HL-60/S4 treated with retinoic acid at 250 ng/mL for 4 days and 3 days (cell line): ENCODE data around the gene FRAT2.
"Not testable (repeated sequence)": the region's sequence is repeated elsewhere in the genome, so short reads cannot be mapped to it uniquely, and the experiment has no call there.

Experiments used
- in situ Hi-C: fragments of 300-500 bp; cut with MboI; formaldehyde crosslinking; loops from 2 replicates; pipeline ENCODE4 v1.7.0; 2022; ENCODE audit warnings: low sequenced_read_pairs

FRAT2 gene

GRCh38 chr10:97292097-97292861 lies 42.2 kb downstream of the FRAT2 start, which contains the start of gene ARHGAP19:
TSS of gene ARHGAP19 (minus strand) at chr10:97292637. CDS start at chr10:97292627, 10 bp downstream.
- in situ Hi-C loops: no loop called here

DNA sequence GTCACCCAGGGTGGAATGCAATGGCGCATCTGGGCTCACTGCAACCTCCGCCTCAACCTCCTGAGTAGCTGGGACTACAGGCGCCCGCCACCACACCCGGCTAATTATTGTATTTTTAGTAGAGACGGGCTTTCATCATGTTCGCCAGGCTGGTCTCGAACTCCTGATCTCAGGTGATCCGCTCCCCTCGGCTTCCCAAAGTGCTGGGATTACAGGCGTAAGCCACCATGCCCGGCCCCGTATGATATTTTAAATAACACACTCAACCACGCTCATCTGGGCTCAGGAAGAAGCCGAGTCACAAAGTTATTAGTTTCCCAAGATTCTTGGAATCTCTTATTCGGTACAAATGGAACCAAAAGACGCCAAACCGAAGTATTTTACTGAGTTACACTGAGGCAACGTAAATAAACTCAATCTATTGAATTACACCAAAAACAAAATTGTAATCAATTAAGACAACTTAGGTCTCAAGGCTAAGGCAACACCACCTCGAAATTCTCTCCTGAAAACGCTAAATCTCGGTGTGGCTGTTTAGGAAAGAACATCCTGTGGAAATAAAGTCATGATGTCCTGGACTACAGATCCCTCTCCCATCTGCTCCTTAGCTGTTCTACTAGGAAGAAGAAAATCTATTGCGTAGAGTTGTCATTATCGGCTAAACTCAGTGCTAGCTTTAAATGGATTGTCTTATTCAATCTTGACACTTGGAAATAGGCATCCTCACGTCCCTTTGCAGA lies 43.0 kb downstream of the FRAT2 start:
- in situ Hi-C loops: no loop called here

GRCh38 chr10:97290576-97291356 lies 43.8 kb downstream of the FRAT2 start:
- in situ Hi-C loops: not testable (repeated sequence)

DNA sequence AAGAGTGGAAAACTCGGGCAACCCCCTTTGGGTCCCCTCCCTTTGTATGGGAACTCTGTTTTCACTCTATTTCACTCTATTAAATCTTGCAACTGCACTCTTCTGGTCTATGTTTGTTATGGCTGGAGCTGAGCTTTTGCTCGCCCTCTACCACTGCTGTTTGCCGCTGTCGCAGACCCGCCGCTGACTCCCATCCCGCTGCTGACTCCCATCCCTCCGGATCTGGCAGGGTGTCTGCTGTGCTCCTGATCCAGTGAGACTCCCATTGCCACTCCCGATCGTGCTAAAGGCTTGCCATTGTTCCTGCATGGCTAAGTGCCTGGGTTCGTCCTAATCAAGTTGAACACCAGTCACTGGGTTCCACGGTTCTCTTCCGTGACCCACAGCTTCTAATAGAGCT lies 44.5 kb downstream of the FRAT2 start:
- in situ Hi-C loops: not testable (repeated sequence)
